NB4 (cell line): ENCODE data around the gene SERF2.

ENCODE experiments used
- CTCF ChIP-seq: IDR thresholded peaks from one replicate; pipeline ENCODE4 v1.5.1; 2012; ENCODE audit warnings: low read depth, low read length
- MYC ChIP-seq: IDR thresholded peaks from 2 replicates; pipeline ENCODE4 v1.6.1; 2011; ENCODE audit warnings: low read depth, low read length
- POLR2A ChIP-seq: IDR thresholded peaks from 2 replicates; pipeline ENCODE4 v1.6.1; 2011; ENCODE audit warnings: mild to moderate bottlenecking; ENCODE audit not compliant: insufficient read length; ENCODE audit errors: extremely low read depth

- TF ChIP-seq POLR2A = no peak
- TF ChIP-seq CTCF = no peak
- TF ChIP-seq MYC = no peak
Measured at GRCh38 chr15:43751885-43752284, 40.2 kb upstream of the SERF2 start.
